GM19328 (cell line): ENCODE results near the gene SOX13.
"Not testable (repeated sequence)": the region's sequence is repeated elsewhere in the genome, so short reads cannot be mapped to it uniquely, and the experiment has no call there.

ENCODE experiments used
- ATAC-seq: cut with Tn5 transposase; IDR thresholded peaks from one replicate; pipeline ENCODE4 v1.9.1; 2021; ENCODE audit warnings: mild to moderate bottlenecking, moderate library complexity; ENCODE audit not compliant: unreplicated experiment

Gene SOX13

DNA sequence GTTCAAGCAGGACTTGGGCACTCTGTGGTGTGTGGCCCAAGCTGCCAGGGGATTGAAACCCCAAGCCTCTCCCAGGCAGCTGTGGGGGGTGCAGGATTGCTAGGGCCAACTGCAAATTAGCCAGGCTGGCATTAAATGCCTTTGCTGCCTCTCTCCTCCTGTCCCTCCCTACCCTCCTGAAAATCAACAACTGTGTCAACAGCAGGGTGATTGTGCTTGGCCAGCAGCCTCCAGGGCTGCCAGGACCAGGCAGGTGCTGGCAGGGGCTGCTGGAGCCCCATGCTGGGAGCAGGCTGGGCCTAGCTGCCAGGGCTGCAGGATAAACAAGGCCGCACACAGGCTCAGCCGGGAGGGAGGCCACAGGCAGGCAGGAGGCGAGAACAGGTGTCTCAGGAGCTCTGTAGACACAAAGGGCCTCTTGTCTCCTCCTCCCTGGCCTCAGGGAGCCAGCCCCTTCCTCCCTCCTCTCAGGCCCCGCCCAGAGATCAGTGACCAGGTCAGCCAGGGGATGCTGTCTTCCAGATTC is 11.4 kb downstream of the SOX13 start:
- no peak for ATAC-seq

DNA sequence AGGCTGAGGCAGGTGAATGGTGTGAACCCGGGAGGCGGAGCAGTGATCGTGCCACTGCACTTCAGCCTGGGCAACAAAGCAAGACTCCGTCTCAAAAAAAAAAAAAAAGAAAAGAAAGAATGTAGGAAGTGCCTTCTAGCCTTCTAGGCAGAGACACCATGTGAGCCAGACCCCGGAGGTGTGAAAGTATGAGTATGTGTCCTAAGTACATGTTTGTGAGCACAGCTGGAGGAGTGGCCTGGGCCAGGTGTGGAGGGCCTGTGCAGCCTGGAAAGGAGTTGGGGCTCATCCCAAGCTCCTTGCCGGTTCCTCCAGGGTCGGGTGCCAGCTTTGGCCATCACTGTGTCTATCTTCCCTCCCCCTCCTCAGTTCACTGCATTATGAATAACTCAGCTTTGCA is 13.0 kb downstream of the SOX13 start:
- ATAC-seq = no peak

DNA sequence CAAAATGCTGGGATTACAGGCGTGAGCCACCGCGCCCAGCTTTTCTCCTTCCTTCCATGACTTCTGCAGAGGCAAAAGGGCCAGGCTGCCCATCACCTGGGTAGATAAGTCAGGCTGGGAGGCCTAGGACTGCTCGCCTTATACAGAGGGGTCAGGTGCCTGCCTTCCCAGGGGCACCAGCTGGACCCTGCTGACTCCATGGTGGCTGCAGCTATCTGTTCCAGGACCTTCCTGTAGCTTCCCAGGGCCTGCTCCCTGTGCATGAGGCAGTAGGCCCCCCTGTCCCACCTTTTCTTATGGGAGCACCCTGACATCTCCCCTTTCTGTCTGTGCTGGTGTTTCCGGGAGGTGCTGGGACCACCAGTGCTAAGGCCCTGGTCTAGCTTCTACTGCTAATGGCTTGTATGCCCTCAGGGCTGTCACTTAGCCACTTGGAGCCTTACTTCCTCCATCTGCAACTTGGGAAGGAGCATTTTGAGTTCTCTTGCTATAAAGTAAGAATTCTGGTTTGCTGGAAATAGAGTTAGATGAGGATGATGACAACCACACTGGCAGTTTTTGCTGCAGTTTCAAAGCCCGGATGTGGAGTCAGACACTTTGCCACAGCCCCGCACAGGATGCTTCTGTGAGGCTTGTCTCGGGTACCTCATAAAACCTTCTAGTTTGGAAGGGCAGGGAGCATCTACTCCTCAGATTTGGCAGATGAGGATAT is 14.4 kb downstream of the SOX13 start:
- ATAC-seq = no peak

DNA sequence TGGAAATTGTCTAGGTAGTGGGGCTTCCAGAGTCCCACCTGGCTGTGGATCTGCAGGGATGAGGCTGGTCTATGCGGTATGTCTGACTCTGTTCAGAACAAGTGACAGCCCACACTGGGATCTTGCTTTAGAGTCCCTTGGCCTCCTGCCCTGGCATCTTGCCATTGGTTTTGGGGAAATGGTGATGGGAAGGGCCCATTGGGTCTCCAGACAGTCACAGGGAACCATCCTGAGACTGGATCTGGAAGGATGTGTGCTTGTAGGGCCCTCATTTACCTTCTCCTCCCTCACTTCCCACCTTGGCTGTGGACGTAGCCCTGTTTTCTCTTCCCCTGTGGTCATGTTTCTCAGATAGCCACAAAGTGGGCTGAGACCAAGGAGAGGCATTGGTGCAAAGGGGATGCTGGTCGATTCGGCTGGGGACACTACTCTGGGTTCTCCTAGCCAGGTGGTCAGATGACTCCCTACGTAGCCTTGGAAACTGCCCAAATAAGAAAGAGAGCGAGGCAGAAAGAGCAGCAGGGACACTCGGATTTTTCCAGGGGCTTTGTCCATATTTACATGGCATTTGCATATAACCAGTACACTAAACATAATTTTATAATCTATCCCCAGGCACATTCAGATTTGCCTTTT is 15.1 kb downstream of the SOX13 start:
- no peak for ATAC-seq

DNA sequence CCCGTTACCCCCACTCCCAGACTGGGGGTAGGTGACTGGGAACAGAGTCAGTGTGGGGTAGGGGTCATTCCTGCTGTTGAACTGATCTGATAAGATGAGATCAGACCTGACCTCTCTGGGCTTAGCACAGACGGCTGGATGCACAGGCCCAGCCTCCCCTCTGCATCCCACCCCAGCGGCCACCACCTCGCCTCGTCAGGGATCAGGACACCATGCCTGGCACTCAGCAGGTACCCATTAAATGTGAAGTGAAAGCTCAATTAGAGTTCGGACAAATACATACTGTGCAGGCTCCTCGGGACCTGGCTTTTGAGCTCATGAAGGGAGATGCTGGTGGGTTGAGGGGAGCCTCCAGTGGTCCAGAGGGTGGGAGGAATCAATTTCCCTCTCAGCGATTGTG is 15.7 kb downstream of the SOX13 start:
- no peak for ATAC-seq

DNA sequence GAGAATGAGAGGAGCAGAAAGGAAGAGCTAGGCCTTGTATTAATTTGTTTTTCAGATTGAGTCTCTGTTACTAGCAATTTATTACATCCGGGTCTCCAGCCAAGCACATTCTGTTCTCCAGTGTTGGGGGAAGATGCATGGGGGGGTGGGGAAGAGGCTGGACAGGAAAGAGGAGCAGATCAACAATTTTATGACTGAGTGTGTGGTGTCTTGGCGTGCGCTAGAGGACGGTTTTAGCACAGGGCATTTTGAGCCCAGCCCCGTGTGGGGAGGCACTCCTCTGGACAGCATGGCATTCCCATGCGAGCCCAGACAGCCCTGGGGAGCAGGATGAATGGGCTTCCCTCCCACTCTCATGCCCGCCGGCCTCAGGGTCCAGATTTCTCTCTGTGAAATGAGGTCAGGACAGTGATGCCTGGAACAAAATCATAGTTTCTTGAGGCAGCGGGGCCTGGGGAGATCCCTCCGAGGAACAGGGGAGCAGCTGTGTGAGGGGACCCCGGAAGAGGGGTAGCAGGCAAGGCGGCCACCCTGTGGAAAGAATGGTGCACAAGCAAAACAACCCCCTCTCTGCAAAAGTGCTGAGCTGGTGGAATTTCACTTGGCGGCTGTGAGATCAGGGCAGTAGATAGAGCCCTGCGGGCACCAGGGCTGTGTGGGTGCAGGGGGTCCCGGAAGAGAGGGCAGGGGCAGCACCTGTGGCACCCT is 16.3 kb downstream of the SOX13 start:
- ATAC-seq = no peak

DNA sequence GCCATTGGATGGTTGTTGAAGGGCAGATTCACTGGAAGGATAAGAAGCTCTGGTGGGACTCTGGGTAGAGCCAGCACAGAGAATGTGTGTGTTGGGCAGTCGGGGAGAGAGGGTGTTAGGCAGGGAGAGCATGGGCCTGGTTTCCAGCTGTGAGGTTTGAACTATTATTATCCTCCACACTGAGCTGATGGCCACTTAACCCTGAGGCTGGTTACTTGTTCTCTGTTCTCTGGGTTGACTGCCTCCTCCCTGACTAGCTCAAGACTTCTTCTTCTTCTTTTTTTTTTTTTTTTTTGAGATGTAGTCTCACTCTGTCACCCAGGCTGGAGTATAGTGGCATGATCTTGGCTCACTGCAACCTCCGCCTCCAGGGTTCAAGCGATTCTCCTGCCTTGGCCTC is 17.2 kb downstream of the SOX13 start:
- not testable (repeated sequence) for ATAC-seq

DNA sequence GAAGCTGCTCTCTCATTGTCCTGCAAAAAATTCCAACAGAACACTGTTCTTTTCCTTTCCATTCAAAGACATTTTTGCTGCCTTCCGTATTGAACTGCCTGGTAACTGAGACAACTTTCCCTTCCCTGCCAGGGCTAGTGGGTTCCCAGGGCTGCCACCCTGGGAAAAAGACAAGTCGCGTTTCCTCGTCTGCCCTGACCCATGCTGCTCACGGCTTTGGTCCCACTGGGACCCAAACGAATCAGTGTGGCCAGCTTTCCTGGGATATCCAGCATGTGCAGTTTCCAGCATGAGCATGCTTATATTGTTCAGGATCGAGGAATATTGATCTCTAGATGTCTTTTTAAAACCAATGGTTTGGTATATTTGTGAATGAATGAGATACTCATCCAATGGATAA is 18.2 kb downstream of the SOX13 start:
- no peak for ATAC-seq

DNA sequence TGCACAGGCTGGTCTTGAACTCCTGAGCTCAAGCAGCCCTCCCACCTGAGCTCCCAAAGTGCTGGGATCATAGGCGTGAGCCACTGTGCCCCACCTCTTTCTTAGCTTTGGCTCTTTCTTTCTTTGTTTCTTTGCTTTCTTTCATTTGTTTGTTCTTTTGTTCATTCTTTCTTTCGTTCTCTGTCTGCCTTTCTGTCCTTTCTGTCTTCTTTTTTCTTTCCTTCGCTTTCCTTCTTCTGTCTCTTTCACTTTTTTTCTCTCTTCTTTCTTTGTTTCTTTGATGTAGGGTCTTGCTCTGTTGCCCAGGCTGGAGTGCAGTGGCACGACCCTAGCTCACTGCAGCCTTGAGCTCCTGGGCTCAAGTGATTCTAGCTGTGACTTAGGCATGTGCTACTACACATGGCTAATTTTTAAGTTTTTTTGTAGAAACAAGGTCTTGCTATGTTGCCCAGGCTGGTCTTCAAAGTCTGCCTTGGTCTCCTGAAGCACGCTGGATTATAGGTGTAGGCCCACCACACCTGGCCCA is 18.9 kb downstream of the SOX13 start:
- ATAC-seq = no peak

DNA sequence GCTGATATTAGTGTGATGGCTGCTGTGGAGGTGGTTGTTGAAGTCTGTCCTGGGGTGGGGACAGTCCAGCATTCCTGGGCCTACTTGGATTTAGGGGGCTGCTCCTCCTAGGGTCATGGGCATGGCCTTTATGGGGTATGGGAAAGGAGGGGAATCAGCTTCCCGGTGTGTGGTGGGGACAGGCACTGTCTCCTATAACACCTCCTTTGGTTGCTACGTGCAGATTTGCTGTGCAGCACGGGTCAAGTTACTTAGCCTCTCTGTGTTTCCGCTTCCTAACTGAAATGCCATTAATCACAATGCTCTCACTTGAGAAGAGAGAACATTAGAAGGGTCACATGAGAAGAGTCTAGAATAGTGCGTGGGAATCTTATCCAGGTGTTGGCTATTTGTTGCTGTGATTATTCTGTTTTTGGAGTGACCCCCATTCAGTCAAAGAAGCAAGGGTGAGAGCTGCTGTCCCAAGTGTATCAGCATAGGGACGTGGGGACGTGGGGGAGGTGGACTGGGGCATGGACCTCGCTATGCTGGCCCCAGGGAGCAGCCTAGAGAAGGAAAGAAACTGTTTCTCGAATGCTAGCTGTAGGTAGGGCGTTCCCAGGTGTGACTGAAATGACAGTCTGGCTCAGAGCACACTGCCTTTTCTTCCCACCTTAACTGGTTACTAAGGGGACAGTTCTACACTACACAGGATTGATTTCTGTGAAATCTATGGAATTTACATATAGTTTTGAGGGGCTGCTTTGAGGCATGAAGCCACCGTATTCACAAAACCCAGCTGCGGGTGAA is 19.9 kb downstream of the SOX13 start:
- ATAC-seq = no peak

DNA sequence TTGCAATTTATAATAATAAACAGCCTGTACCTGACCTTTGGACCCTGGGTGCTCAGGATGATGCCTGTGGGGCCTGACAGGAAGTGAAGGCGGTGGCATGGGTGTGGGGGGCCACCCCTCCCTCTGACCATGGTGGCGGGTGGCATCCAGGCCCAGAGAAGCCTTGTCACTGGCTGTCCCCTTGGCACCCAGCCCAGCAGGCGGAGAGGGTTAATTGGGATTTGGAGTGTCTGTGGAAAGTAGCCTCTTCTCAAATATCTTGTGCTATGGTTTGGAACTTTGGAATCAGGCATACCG is 20.5 kb downstream of the SOX13 start:
- ATAC-seq = no peak

DNA sequence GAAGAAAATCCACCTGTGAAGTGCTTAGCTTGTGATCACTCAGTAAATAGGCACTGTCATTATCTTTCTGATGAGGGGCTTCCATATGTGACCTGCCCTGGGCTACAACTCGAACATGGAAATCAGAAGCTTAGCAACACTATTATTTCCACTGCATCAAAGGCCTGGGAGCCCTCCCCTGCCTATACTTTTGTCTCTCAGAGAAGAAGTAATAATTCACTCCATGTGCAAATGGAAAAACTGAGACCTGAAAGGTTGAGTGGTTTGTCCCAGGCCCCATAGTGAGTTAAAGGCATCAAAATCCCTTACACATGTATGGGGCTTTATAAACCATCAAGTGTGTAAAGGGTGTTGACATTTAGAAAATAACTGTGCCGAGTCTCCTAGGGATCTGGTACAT is 20.9 kb downstream of the SOX13 start:
- ATAC-seq = no peak

DNA sequence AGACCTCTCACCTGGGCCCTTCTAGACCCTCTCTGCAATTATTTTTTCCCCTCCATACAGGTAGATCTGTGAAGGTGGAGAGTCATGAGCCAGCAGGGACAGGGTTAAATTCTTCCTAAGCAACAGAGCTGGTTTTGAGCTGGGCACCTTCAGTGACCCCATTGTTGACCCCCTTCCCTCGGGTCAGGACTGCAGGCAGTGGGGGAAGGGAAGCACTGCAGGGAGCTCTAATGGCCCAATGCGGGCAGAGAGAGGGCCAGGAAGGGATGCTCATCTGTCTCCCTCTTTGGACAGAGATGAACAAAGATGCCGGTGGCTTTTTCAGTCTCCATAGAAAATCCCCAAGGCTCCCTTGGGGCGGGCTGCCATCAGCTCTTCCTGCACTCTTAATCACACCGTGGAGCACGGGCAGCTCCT is 21.4 kb downstream of the SOX13 start:
- no peak for ATAC-seq

DNA sequence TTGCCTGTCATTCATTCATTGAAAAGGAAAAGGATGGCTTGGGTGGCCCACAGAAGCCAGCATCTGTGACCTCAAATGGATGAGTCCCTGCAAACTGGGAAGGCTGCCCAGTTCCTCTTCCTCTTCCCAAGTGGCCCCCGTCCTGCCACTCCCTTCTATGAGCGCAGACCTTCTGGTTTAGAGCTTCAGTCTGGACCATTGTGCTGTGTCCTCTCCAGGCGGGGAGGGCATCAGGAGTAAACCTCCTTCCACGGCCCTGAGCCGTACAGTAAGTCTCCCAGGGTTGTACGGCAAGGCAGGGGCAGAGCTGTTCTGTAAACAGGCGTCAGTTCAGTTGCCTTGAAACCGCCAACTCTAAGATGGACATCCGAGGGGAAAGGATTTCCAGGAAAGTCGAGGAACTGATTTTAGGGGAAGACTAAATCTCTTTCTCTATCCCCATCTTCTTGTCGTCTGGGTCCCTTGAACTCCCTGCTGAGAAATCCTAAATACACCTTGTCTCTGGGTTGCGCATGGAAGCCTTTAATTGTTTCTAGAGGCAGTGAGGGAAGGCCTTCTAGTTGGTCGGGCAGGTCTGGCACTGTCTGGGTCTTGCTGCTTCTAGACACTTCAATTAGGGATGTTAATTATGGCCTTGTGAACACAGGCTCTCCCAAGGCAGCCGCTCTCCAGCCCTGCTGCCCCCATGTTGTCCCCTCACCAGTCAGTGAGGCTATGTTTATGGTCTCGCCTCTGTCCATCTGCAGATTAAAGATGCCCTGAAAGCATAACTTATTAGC is 22.1 kb downstream of the SOX13 start:
- ATAC-seq = no peak

DNA sequence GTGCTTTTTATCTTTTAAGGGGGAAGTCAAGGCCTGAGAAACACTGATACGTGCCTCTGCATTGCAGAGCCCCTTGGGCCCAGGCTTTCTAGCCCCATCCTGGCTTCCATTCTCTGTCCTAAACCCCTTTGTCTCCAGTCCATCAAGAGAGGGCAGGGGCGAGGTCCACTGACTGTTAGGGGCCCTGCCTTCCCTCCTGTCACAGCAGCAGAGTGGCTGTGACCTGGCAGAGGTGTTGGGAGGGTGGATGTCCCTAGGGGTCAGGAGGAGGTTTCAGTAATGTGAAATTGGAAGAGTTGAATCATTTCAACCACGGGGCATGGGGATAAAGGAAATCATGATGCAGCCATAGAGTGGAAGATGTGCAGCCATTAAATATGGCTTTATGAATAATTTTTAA is 24.0 kb downstream of the SOX13 start:
- ATAC-seq = no peak

DNA sequence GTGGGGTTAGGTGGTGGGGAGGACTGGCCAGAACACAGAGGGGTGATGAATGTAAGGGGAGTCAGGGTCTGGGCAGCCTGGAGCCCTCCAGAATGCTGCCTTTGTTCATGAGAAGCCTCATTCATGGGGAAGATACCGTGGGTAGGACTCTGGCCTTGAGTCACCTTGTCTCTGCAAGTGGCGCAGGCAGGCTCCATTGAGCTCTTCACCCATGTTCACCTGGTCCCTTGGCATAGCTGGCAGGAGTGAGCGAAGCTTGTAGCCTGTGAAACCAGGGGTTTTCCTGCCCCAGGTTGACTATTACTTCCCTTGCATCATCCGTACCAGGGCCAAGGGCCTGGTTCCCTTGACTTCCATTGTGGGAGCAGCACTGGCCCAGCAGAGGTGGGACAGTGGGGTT is 25.8 kb downstream of the SOX13 start:
- no peak for ATAC-seq

DNA sequence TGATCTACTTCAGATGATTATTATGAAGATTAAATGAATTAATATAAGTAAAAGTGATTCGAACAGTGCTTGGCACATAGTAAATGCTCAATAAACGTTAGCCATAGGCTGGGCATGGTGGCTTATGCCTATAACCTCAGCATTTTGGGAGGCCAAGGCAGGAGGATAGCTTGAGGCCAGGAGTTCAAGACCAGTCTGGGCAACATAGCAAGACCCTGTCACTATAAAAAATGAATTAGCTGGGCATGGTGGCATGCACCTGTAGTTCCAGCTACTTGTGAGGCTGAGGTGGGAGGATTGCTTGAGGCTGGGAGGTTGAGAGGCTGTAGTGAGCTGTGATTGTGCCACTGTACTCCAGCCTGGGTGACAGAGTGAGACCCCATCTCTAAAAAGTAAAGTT is 26.8 kb downstream of the SOX13 start:
- not testable (repeated sequence) for ATAC-seq

DNA sequence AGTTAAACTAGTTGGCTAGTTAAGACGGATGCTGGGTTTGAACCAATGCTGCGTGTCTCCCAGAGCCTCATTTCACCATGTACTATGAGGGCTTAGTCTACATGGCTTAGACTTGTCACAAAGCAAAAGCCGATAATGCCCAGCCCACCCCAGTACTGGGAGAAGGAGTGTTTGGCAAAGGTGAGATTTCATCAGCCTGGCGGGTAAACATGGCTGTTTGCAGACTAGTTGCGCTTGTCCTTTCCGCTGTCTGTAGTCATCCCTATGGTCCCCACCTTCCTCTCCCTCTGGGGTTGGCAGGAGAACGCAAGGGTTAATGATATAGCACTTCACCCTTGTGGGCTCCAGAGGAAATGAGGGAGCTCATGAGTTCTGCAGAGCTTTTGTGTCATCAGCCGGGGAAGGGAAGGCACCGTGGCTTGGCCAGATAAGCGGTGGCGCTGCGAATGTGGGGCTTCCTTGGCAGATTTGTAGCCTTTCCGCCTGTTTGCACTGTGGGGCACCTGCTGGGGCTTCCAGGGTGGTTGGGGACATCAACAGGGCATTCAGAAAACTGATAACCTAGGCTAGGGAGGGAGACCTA is 29.2 kb downstream of the SOX13 start:
- no peak for ATAC-seq

DNA sequence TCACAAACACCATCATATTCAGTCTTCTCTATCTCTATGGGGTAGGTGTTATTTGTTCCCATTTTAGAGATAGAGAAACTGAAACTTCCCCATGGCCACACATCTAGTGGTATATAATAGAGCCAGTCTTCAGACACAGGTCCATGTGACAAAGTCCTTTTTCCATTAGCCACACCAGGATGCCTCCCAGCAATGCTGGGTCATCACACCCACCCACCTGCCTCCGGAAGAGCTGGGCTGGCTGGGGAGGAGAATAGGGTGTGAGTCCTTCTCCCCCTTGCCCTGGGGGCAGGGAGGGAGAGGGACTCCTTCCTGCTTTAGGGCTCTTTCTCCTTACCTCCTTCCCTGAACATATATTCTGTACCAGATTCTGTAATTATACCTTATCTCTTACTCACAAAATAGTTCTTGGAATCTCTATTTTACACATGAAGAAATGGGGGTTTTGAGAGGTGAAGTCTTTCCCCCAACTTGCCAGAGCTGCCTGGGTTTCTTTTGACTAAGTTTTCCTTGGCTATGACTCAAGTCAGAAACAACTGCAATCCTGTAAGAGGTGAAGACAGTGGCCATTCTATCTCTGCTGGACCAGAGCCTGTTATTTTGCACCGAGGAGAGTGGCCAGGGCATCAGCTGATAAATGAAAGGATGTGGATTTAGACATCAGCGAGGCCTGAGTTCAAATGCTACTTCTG is 30.0 kb downstream of the SOX13 start:
- no peak for ATAC-seq

DNA sequence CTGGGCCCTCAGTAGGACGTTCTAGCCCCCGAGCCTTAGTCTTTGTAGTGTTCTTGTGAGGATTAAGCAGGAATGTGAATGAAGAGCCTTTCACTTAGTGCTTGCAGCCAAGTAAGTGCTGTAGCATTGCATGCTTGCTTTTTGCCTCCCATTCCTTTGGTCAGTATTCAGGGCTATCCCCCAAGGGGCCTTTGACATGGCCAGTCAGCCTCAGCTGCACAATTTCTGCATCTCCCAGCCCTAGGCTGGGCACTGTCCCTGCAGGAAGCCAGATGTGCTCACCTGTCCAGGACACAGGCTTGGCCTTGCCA is 30.5 kb downstream of the SOX13 start:
- no peak for ATAC-seq
